Loucy (cell line): ENCODE measurements around the gene ACAP1.

ENCODE experiments used
- EZH2phosphoT487 ChIP-seq: fragments of 200-600 bp; IDR thresholded peaks from 2 replicates; pipeline ENCODE4 v1.6.1; 2018; ENCODE audit warnings: antibody characterized with exemption, mild to moderate bottlenecking, moderate library complexity, borderline replicate concordance
- TF ChIP-seq, protein P1 (sequence below): fragments of 200-600 bp; sonication (generic); conservative IDR thresholded peaks from 2 replicates; pipeline ENCODE4 v1.5.1; 2014; ENCODE audit warnings: mild to moderate bottlenecking, antibody characterized with exemption, low read length

DNA sequence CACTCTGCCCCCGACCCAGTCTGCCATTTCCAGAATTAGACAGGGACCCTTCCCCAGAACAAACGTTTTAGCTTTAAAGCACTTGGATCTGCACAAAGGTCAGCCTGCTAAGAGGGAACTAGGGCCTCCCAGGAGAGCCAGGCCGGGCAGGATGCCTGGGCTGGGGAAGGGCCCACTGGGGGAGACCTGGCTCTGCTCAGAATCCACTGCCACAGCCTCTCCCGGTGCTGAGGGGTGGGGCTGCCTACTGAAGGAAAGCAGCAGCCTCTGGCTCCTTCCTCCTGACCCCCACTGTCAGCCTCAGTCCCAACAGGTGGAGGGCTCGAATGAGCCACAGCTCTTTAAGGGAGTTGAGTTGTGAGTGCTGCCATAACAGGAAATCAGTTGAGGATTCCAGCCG is 43.6 kb upstream of the ACAP1 start:
- TF ChIP-seq, protein P1, sequence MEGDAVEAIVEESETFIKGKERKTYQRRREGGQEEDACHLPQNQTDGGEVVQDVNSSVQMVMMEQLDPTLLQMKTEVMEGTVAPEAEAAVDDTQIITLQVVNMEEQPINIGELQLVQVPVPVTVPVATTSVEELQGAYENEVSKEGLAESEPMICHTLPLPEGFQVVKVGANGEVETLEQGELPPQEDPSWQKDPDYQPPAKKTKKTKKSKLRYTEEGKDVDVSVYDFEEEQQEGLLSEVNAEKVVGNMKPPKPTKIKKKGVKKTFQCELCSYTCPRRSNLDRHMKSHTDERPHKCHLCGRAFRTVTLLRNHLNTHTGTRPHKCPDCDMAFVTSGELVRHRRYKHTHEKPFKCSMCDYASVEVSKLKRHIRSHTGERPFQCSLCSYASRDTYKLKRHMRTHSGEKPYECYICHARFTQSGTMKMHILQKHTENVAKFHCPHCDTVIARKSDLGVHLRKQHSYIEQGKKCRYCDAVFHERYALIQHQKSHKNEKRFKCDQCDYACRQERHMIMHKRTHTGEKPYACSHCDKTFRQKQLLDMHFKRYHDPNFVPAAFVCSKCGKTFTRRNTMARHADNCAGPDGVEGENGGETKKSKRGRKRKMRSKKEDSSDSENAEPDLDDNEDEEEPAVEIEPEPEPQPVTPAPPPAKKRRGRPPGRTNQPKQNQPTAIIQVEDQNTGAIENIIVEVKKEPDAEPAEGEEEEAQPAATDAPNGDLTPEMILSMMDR: no peak
- TF ChIP-seq EZH2phosphoT487: no peak
